ENCODE measurements around the gene HIVEP1.

DNA sequence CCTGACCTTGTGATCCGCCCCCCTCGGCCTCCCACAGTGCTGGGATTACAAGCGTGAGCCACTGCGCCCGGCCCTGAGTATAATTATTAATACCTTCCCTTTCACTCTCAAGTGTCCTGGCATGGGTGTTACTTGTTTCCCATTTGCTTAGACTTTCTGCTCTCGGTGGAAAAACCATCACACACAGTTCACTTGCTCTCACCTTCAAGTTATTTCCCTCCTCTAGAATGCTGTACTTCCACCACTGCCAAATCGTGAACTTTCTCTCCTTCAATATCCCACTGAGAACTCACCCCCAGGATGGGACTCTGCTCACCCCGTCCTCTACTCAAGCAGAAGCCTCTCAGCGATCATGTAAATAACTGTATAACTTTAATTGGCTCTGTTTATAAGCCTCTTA, 4.6 kb upstream of the HIVEP1 start:
- TF ChIP-seq EZH2 (IDR thresholded peaks at IDR 0.05) (no peak), POLR2AphosphoS5 (IDR thresholded peaks at IDR 0.05; ENCODE audit: borderline replicate concordance, low read depth, low read length) (no peak)
